Ovary (tissue), 3 donors: Measurements from ENCODE around the gene ALLC.

Experiments used
- POLR2A ChIP-seq: fragments of 450-650 bp; IDR thresholded peaks from one replicate; pipeline ENCODE4 v1.6.1; 2017; ENCODE audit warnings: antibody characterized with exemption, mild to moderate bottlenecking, moderate library complexity
- TF ChIP-seq, protein P1 (sequence below), 3 donors: fragments of 450-650 bp in 2 of 3; fragments of 200-600 bp in 1 of 3; IDR thresholded peaks; one replicate each; pipeline versions ENCODE4 v1.5.1 to v1.8.0; 2016 to 2022; ENCODE audit warnings: antibody characterized with exemption in 3 of 3, mild to moderate bottlenecking in 1 of 3
- donor health status: DM: no; HTN: no; CAD: no.

DNA sequence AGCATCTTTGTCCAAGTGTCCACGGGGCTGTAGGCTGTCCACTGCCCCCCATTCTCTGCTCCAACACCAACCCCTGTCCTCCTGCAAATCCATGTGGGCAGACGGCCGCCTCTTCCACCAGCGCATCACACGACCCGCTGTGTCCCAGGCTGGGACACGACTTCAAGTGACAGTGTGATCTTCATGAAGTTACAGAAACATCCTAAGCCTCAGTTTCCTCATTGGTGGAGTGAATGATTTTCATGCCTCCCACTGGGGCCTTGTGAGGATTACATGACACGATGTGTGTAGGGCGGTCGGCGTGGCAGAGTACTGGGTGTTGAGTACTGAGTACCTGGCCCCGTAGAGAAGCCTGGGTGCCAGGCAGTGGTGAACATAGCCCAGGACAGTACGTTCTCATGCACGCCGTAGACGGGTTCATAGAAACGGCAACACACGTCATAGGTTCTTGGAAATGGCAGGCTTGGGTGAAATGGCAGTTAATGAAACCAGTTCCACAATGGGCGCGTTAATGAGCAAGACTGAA, 9.3 kb upstream of the ALLC start:
- no peak for TF ChIP-seq POLR2A
- TF ChIP-seq, protein P1, sequence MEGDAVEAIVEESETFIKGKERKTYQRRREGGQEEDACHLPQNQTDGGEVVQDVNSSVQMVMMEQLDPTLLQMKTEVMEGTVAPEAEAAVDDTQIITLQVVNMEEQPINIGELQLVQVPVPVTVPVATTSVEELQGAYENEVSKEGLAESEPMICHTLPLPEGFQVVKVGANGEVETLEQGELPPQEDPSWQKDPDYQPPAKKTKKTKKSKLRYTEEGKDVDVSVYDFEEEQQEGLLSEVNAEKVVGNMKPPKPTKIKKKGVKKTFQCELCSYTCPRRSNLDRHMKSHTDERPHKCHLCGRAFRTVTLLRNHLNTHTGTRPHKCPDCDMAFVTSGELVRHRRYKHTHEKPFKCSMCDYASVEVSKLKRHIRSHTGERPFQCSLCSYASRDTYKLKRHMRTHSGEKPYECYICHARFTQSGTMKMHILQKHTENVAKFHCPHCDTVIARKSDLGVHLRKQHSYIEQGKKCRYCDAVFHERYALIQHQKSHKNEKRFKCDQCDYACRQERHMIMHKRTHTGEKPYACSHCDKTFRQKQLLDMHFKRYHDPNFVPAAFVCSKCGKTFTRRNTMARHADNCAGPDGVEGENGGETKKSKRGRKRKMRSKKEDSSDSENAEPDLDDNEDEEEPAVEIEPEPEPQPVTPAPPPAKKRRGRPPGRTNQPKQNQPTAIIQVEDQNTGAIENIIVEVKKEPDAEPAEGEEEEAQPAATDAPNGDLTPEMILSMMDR (IDR thresholded peaks at IDR 0.05): no peak
